NCI-H1417 treated with DMSO at 0.1 percent for 48 hours (cell line): ENCODE measurements around the gene METTL16.
A peak's percentile ranks its signal among the peaks of the same experiment; 100 is the strongest.
"Not testable (repeated sequence)": the region's sequence is repeated elsewhere in the genome, so short reads cannot be mapped to it uniquely, and the experiment has no call there.

Experiments
- DNase-seq: peaks from one replicate; lab custom pipeline; 2025; lab: John Stamatoyannopoulos, UW

METTL16 gene

GRCh38 chr17:2450016-2450650 lies 61.6 kb downstream of the METTL16 start:
- DNase-seq: no peak

GRCh38 chr17:2449486-2449885 lies 62.2 kb downstream of the METTL16 start:
- DNase-seq: no peak

GRCh38 chr17:2447479-2447878 lies 64.2 kb downstream of the METTL16 start:
- DNase-seq: not testable (repeated sequence)

GRCh38 chr17:2445638-2446037 lies 66.0 kb downstream of the METTL16 start:
- no peak for DNase-seq

GRCh38 chr17:2444382-2444781 lies 67.3 kb downstream of the METTL16 start:
- no peak for DNase-seq

GRCh38 chr17:2442166-2442565 lies 69.5 kb downstream of the METTL16 start:
- no peak for DNase-seq

GRCh38 chr17:2440930-2441329 lies 70.8 kb downstream of the METTL16 start:
- DNase-seq: no peak

GRCh38 chr17:2439997-2440396 lies 71.7 kb downstream of the METTL16 start:
- DNase-seq: not testable (repeated sequence)

- no peak for DNase-seq
Measured at GRCh38 chr17:2438823-2439222, 72.9 kb downstream of the METTL16 start.

GRCh38 chr17:2436316-2436905 lies 75.3 kb downstream of the METTL16 start:
- DNase-seq: peak; percentile 65

GRCh38 chr17:2435862-2436261 lies 75.8 kb downstream of the METTL16 start:
- peak; percentile 36 for DNase-seq

GRCh38 chr17:2435181-2435741 lies 76.4 kb downstream of the METTL16 start:
- DNase-seq: peak; percentile 60

- no peak for DNase-seq
Measured at GRCh38 chr17:2433696-2434095, 78.0 kb downstream of the METTL16 start.

- DNase-seq: no peak
Measured at GRCh38 chr17:2427910-2428309, 83.8 kb downstream of the METTL16 start.

- no peak for DNase-seq
Measured at GRCh38 chr17:2427215-2427614, 84.5 kb downstream of the METTL16 start.

- DNase-seq: no peak
Measured at GRCh38 chr17:2423271-2423670, 88.4 kb downstream of the METTL16 start.

GRCh38 chr17:2421315-2422147 lies 90.2 kb downstream of the METTL16 start:
- DNase-seq: no peak

GRCh38 chr17:2420176-2420575 lies 91.5 kb downstream of the METTL16 start:
- DNase-seq: no peak

- no peak for DNase-seq
Measured at GRCh38 chr17:2419486-2419885, 92.2 kb downstream of the METTL16 start.

GRCh38 chr17:2418572-2418971 lies 93.1 kb downstream of the METTL16 start:
- DNase-seq: no peak

- DNase-seq: peak; percentile 30
Measured at GRCh38 chr17:2416010-2416734, 95.5 kb downstream of the METTL16 start.

GRCh38 chr17:2415081-2415480 lies 96.6 kb downstream of the METTL16 start:
- no peak for DNase-seq
